HG02884 (cell line): ENCODE results near the gene SP4.
"Not testable (repeated sequence)": the region's sequence is repeated elsewhere in the genome, so short reads cannot be mapped to it uniquely, and the experiment has no call there.

Source experiments
- ATAC-seq: cut with Tn5 transposase; IDR thresholded peaks from one replicate; pipeline ENCODE4 v1.9.1; 2021; ENCODE audit warnings: mild to moderate bottlenecking, moderate library complexity; ENCODE audit not compliant: unreplicated experiment

SP4 gene

DNA sequence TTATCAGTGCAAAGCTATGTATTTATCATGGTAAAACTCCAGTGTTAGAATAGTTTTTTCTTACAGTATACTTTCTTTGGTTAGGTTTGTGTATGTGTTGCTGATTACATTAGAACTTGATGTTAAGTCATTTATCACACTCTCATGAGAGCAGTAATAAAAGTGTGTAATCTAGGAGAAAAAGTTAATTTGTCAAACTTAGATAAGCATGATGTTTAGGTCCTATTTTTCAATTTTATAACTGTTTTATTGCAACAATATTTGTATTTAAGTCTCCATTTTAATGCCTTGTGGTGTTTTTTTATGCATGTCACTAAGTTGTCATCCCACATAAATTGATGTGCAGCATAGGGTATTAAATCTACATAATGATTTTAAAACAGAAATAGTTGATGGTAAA, 86.2 kb downstream of the SP4 start:
- no peak for ATAC-seq

DNA sequence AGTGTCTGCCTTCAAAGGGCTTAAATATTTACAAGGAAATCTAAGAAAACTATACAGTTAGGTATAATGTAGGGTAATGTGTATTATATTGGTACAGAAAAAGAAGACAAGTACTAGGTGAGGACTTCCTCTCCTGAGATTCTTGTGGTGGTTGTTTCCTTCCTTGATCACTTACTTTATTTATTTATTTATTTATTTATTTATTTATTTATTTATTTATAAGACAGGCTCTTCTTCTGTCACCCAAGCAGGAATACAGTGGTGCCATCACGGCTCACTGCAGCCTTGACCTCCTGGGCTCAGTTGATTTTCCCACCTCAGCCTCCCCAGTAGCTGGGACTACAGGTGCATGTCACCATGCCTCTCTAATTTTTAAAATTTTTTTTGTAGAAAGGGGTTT, 96.8 kb downstream of the SP4 start:
- no peak for ATAC-seq

DNA sequence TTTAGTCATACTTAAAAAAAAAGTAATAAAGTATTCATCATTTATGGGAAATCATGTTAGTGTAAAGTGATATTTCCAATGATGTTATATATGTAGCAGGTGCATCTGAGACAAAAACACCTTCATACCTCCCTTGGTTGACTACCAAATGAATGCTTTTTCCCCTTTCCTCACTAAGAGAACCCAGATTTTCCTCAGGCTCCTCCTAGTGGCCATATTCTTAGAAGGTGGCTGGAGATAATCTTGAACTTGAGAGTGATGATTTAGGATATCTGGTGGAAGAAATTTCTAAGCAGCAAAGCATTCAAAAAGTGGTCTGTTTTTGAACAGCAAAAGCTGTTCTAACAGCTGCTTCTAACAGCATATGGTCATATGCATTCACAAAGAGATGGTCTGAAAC, 98.1 kb downstream of the SP4 start:
- ATAC-seq, result no peak

DNA sequence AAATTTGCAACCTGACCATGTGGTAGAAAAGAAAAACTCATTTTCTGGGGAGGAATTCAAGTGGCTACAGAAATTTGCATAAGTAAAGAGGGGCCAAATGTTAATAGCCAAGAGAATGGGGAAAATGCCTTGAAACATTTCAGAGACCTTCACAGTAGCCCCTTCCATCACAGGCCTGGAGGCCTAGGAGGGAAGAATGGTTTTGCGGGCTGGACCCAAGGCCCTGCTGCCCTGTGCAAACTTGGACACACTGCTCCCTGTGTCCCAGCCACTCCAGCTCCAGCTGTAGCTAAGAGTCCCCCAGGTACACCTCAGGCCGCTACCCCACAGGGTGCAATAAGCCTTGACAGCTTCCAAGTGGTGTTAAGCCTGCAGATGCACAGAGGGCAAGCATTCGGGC, 98.6 kb downstream of the SP4 start:
- no peak for ATAC-seq

DNA sequence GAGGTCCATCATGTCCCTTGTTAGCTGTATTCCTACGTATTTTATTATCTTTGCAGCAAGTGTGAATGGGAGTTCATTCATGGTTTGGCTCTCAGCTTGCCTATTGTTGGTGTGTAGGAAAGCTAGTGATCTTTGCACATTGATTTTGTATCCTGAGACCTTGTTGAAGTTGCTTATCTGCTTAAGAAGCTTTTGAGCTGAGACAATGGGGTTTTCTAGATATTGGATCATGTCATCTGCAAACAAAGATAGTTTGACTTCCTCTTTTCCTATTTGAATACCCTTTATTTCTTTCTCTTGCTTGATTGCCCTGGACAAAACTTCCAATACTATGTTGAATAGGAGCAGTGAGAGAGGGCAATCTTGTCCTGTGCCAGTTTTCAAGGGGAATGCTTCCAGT, 104.6 kb downstream of the SP4 start:
- ATAC-seq, result not testable (repeated sequence)

DNA sequence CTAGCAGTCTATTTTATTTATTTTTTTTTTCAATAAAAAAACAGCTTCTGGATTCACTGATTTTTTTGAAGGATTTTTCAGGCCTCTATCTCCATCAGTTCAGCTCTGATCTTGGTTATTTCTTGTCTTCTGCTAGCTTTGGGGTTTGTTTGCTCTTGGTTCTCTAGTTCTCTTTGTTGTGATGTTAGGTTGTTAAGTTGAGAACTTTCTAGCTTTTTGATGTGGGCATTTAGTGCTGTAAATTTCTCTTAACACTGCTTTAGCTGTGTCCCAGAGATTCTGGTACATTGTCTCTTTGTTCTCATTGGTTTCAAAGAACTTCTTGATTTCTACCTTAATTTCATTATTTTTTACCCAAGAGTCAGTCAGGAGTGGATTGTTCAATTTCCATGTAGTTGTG, 105.8 kb downstream of the SP4 start:
- not testable (repeated sequence) for ATAC-seq

DNA sequence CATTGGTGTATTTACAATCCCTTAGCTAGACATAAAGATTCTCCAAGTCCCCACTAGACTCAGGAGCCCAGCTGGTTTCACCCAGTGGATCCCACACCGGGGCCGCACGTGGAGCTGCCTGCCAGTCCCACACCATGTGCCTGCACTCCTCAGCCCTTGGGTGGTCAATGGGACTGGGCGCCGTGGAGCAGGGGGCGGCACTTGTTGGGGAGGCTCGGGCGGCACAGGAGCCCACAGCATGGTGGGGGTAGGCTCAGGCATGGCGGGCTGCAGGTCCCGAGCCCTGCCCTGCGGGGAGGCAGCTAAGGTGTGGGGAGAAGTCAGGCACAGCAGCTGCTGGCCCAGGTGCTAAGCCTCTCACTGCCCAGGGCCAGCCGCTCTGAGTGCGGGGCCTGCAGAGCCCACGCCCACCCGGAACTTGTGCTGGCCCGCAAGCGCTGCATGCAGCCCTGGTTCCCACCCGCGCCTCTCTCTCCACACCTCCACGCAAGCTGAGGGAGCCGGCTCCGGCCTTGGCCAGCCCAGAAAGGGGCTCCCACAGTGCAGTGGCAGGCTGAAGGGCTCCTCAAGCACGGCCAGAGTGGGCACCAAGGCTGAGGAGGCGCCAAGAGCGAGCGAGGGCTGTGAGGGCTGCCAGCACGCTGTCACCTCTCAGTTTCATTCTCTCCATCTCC, 108.7 kb downstream of the SP4 start:
- not testable (repeated sequence) for ATAC-seq

DNA sequence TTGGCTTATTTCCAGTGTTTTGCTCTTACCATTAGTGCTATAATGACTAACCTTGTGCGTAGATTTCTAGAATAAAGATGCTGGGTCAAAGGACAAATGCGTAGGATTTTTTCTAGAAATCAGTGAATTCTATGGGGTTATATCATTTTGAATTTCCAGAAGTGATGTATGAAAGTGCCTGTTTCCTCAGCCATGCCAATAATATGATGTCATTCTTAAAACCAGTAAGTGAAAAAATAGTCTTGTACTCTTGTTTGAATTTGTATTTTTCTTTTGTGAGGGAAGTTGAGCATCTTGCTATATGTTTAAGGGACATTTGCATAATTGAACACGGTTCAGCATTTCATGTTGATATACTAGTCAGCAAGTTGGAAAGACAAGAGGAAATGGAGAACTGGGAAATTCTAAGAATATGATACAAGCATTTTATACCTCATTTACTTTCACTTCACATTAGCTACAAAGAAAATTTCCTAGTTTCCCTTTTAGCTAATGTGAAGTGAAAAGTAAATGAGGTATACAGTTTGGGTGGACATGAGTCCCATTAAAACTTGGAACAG, 111.1 kb downstream of the SP4 start:
- ATAC-seq, result no peak

DNA sequence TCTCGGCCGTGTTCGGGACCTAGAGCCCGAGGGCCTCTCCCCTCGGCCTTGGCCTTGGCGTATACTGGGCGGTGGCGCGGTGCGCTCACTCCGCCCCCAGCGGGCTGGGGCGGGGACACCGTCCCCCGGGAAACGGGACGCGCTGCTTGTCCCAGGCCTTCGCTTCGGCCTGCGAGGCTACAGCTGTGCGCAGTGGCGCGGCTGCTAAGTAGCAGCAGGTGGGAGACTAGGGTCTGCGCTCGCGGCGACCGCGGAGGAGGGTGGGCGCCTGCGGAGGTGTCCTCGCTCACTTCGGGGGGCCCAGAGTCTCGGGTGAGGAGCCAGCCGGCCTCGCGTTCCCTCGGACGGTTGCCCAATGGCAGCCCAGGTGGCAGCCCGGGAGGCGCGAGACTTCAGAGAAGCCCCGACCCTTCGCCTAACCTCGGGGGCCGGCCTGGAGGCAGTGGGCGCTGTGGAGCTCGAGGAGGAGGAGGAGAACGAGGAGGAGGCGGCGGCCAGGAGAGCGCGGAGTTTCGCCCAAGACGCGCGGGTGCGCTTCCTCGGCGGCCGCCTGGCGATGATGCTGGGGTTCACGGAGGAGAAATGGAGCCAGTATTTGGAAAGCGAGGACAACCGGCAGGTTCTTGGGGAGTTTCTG, 115.1 kb downstream of the SP4 start, which contains the start of gene DNAH11:
DNAH11 (plus strand) TSS at position 149 of the 637 bp plus-strand sequence; CDS start at position 356, 207 bp downstream.
- ATAC-seq, result peak; percentile 85

DNA sequence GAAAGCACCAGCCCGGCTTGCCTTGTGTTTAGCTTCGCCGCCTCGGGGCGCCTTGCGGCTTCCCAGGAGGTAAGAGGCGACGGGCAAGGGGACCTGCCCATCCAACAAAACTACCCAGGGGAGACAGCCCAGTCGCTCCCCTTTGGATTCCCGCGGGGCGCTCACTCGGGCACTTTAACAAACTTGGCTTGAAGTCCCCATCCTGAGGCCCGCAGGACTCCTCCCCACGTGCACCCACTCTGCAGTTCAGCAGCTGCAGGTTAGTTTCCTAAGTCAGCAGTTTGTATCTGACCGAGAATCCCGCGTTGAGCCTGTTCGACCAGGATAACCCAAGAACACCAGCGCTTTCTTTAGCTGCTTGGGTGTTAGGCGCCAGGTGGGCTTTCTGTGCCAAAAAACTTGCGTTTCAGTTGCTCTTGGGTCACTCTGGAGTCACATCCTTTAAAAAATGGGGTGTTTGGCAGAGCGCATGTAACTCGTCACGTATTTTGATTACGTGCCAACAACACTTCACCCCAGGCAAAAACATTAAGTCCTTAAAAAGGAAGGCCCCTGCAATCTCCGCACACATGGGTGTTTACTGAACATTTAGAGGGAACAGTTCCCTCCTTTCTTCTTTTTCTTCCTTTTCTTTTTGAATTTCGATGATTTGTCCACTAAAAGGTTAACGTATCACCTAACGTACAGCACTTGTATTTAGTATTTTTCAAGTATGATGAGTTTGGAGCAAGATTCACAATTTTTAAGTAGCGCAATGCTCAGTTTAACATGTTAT, 115.8 kb downstream of the SP4 start:
- ATAC-seq, result peak; percentile 16

DNA sequence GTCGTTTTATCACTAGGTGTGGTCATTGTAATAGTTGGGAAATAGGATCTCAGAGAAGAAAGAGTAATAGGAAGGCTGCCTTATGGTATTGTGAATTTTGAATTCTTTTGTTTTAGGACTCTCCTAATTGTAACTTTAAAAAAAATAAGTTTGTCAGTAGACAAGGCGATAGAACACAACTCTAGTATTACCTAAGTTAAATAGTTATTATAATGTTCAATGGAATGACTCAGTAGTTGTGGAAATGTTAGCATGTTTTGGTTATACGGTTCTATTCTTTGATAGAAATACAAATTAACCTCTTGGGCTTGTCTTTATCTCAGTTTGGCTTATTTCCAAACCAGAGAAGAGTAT, 116.4 kb downstream of the SP4 start:
- ATAC-seq, result no peak

DNA sequence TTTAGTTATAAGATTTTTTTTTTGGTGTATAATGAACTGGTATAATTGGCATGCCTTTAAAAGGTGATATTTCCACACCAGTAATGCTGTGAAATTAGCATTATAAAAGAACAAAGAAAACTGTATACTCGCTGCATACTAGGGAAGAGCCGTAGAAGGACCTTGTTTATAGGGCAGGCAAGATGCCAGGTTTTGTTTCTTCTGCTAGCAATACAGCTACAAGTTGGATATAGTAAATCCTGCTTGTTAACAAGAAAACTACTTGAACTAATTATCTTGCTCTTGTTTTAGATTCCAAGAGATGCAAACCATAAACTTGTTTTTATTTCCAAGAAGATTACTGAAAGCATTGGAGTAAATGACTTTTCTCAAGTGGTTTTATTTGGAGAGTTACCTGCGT, 116.8 kb downstream of the SP4 start:
- ATAC-seq, result no peak

DNA sequence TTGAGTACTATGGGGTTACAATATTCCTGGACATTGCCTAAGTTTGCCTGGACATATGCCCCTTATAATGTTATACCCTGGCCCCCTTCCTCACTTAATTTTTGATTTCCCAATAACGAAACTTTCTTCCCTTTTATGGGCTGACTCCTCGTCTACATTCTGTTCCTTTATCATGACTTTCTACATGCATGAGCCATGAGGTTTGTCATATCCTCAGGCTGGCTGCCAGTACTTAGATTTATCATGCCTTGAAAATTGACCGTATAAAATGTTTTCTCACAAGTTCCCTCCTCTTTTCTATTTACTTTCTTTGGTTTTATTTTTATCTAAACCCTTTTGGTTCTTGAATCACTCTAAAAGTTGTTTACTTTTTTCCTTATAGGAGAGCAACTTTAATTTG, 119.6 kb downstream of the SP4 start:
- no peak for ATAC-seq

DNA sequence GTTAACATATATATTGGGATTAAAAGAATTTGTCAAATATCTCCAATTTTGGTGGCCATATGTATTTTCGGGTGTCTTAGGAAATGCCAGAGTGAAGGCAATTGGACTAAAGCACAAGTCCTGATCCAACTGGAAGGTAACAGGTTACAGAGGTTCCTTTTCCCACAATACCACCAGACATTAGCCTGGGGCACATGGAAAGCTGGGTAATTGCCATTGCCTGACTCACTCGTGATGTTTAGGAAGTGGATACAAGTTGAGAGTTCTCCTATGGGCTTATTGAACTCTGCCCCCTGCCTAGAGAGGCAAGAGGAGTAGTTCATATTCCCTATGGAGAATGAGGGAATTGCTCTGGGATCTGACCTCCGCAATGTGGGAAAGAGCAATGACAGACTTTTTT, 120.6 kb downstream of the SP4 start:
- no peak for ATAC-seq

DNA sequence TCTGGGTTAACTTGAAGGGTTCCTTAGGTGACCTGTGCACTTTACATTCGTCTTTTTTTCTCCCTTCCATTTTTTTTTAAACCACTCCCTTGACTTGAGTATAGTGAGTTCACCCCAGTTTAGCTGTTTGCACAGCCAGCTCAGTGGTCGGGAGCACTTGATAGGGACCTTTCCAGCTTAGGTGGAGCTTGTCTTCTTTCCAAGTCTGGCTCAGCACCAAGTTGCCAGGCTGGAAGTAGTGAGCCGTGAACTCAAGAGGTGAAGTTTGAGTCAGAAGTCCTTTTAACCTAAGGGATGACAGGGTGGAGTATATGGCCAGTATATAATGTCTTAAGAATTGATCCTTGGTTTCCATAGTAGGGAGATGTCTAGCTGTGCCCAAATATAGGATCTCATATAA, 122.2 kb downstream of the SP4 start:
- no peak for ATAC-seq

DNA sequence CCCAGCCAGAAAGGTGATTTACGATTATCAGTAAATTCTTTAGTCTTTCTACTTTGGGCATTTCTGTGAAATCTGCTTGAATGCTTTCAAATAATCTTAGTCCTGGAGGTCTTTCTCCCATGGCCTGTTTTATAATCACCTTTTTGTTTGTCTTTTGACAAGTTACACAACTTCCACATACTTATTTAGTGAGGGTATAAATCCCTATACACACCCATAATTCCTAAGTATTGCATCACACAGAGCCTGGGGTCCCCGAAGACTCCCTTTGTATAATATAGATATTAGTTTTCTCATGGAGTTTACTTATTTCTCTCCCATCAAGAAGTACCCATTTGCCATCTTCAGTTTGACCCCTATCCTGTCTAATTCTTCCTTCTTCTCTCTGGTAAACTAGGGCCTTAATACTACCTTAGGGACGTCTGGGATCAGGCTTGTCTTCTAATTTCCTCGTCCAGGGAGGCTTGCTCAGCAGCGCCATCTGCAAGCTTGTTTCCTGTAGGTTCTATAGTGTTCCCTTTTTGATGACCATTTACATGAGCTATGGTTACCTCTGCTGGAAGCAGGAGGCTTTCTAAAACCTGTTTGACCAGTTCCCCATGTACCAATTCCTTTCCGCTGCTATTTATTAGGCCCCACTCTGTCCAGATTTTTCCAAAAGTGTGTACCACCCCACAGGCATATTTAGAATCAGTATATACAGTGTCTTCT, 123.1 kb downstream of the SP4 start:
- no peak for ATAC-seq

DNA sequence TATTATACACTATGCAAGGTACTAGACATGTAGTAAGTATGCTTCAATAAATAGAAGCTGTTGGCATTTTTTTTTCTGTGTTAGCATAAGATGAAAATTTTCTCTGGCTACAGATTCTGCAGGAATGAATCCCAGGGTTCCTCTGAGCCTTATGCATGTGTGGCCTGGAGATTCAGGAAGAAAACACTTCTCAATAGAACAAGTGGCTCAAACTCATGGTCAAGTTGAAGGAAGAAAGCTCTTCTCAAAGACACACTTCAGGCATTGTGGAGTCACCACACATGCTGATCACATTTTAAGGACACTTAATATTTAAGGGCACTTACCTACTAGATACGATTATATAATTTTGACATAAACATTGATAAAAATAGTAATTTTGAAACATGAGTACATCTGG, 134.5 kb downstream of the SP4 start:
- no peak for ATAC-seq
